Heart right ventricle (tissue), 16 donors: ENCODE measurements around the gene CRTC1. TPM values are rescaled to one million over a fixed set of nuclear protein-coding genes. Genes with fewer than 3 reads are reported as not detected.

Experiments used
- ATAC-seq, 8 donors: fragments of 200-7000 bp; cut with Tn5 transposase; one replicate each; pipeline ENCODE4 v1.9.1; 2020; ENCODE audit warnings: mild to moderate bottlenecking in 8 of 8, moderate library complexity in 8 of 8, moderate number of reproducible peaks in 1 of 8
- DNase-seq, 2 donors: peaks; one replicate each; pipeline ENCODE4 v3.0.0-alpha.2; 2020
- H3K27ac ChIP-seq, 10 donors: fragments of 200-600 bp; sonication (generic) in 2 of 10; one replicate each; pipeline versions ENCODE4 v1.5.0 to v1.8.0; 2020 to 2022; ENCODE audit warnings: mild to moderate bottlenecking in 3 of 10
- H3K27me3 ChIP-seq, 7 donors: fragments of 200-600 bp; one replicate each; pipeline ENCODE4 v1.8.0; 2021 to 2022; ENCODE audit warnings: mild to moderate bottlenecking in 2 of 7
- H3K36me3 ChIP-seq, 9 donors: fragments of 200-600 bp; sonication (generic) in 1 of 9; one replicate each; pipeline versions ENCODE4 v1.5.0 to v1.8.0; 2020 to 2022; ENCODE audit warnings: mild to moderate bottlenecking in 2 of 9
- H3K4me1 ChIP-seq, 9 donors: fragments of 200-600 bp; sonication (generic) in 1 of 9; one replicate each; pipeline versions ENCODE4 v1.5.0 to v1.8.0; 2020 to 2022; ENCODE audit warnings: mild to moderate bottlenecking in 4 of 9
- H3K4me3 ChIP-seq, 10 donors: fragments of 200-600 bp; sonication (generic) in 2 of 10; one replicate each; pipeline versions ENCODE4 v1.5.0 to v1.8.0; 2020 to 2022; ENCODE audit warnings: mild to moderate bottlenecking in 7 of 10, moderate library complexity in 2 of 10
- H3K9me3 ChIP-seq, 11 donors: fragments of 200-600 bp in 10 of 11; sonication (generic) in 2 of 11; one replicate each; pipeline versions ENCODE4 v1.5.0 to v1.8.0; 2013 to 2022; ENCODE audit warnings: mild to moderate bottlenecking in 2 of 11, control low read depth in 1 of 11, moderate library complexity in 1 of 11
- WGBS, 2 donors: extraction: QIAGEN DNeasy Blood & Tissue Kit; methylation state at CpG; one replicate each; pipeline ENCODE4 v1.1.7; 2013; ENCODE audit warnings: inconsistent platforms in 1 of 2; 5-methylcytosine and 5-hydroxymethylcytosine counted together
- intact Hi-C, 10 donors: fragments of 100-400 bp; cut with DNase I; formaldehyde crosslinking; loops; one replicate each; pipeline versions ENCODE4 v1.11.1 to v1.14.2; 2022
- polyA plus RNA-seq, 2 donors: library from polyadenylated mRNA; stranded (reverse); fragments of 200-250 nt; gene quantifications; one replicate each; pipeline ENCODE4 v1.2.3, GENCODE V29; 2013
- total RNA-seq, 10 donors: library from RNA; stranded (reverse); fragmentation: NEBNext Ultra II Directional in 3 of 10; extraction: Animal tissue kit (Norgen Biotek cat#: 25700) in 3 of 10; gene quantifications; one replicate each; pipeline versions ENCODE4 v1.2.1 to v1.2.4, GENCODE V29; 2021 to 2023
- TF ChIP-seq, protein P1 (sequence below), 9 donors: fragments of 200-600 bp; sonication (generic) in 2 of 9; IDR thresholded peaks; one replicate each; pipeline versions ENCODE4 v1.5.0 to v1.8.0; 2021 to 2022; ENCODE audit warnings: antibody characterized with exemption in 9 of 9, mild to moderate bottlenecking in 5 of 9, moderate library complexity in 1 of 9
- donor health status: Arrhythmogenic right ventricular cardiomyopathy.
- donor health status: ischemic (EF 13 %, LVEDD 7.1; RV severe dilation, severe dysfunction).
- donor health status: healthy with polysubstance abuse.
- donor health status: DM: no; HTN: yes; CAD: no.
- donor health status: DM: no; HTN: no; CAD: no.
- donor health status: ischemic (EF 25% LVEDD 6.9; RV normal size, moderate dysfunction).
- donor health status: ischemic (EF 25% LVEDD 5.7; RV mildly dilated, moderate dysfunction).
- donor health status: healthy.
- donor health status: DM: yes; HTN: yes; CAD: no.
- donor health status: Ischemic cardiomyopathy.
- donor health status: ischemic (EF 35%, LVEDD 5.7; RV mildly dilated, moderate dysfunction).
- donor health status: nonischemic (EF 11% LVEDD 7.7; RV severe dilation, severe dysfunction).
- donor health status: DM: yes; HTN: yes; CAD: no.
- donor health status: PGD.
- donor health status: ischemic (EF 29% LVEDD 5.4; RV normal size, mild dysfunction).
- donor health status: nonischemic (EF 23%, LVEDD 6.1; RV moderate dilation, normal function).

The CRTC1 gene
- total and polyA plus RNA-seq, 12 donors = 3.2 to 11.8 (median 9.1) TPM

DNA sequence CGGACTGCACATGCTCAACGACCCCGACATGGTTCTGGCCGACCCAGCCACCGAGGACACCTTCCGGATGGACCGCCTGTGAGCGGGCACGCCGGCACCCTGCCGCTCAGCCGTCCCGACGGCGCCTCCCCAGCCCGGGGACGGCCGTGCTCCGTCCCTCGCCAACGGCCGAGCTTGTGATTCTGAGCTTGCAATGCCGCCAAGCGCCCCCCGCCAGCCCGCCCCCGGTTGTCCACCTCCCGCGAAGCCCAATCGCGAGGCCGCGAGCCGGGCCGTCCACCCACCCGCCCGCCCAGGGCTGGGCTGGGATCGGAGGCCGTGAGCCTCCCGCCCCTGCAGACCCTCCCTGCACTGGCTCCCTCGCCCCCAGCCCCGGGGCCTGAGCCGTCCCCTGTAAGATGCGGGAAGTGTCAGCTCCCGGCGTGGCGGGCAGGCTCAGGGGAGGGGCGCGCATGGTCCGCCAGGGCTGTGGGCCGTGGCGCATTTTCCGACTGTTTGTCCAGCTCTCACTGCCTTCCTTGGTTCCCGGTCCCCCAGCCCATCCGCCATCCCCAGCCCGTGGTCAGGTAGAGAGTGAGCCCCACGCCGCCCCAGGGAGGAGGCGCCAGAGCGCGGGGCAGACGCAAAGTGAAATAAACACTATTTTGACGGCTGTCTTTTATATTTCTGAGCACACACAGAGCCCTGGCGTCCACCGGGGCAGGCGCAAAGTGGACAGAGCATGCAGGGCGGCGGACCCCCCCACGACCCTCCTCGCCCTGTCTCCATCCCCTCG, 94.0 kb downstream of the CRTC1 start:
- Histone ChIP-seq H3K4me3 (peak overlapping the region in 2 of 10 donors; percentile 7 to 15), H3K4me1 (peaks cover 0 to 4% (median 0%) of the 10 kb centered on the region in 9 donors), H3K36me3 (no peaks in the 10 kb centered on the region), H3K9me3 (no peaks in the 10 kb centered on the region), H3K27me3 (peaks cover 0 to 42% (median 16%) of the 10 kb centered on the region in 7 donors), H3K27ac (no peak overlapping the region)
- DNase-seq = no peak
- TF ChIP-seq, protein P1, sequence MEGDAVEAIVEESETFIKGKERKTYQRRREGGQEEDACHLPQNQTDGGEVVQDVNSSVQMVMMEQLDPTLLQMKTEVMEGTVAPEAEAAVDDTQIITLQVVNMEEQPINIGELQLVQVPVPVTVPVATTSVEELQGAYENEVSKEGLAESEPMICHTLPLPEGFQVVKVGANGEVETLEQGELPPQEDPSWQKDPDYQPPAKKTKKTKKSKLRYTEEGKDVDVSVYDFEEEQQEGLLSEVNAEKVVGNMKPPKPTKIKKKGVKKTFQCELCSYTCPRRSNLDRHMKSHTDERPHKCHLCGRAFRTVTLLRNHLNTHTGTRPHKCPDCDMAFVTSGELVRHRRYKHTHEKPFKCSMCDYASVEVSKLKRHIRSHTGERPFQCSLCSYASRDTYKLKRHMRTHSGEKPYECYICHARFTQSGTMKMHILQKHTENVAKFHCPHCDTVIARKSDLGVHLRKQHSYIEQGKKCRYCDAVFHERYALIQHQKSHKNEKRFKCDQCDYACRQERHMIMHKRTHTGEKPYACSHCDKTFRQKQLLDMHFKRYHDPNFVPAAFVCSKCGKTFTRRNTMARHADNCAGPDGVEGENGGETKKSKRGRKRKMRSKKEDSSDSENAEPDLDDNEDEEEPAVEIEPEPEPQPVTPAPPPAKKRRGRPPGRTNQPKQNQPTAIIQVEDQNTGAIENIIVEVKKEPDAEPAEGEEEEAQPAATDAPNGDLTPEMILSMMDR (IDR thresholded peaks at IDR 0.05) = no peak
- WGBS, 2 donors = 47 to 72% methylated on average over 59 to 71 of the region's 71 CpGs
- peak in 2 of 8 donors; percentile 11 to 18 for ATAC-seq
- intact Hi-C loops = no loop called here

DNA sequence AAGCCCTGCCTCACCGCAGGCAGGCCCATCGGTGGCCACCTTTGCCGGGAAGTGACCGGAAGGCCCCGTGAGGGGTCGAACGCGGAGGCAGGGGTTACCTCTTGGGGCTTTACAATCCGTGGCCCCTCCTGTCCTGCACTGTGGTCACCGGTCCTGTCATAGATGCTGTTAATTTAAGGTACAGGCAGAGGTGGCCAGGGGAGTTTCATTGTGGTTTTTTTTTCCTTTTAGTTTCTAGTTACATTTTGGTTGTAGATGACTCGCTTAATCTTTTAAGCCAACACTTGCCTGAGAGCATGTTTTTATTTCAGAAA, 94.6 kb downstream of the CRTC1 start:
- H3K36me3 ChIP-seq = no peaks in the 10 kb centered on the region
- H3K4me3 ChIP-seq = peak overlapping the region in 2 of 10 donors; percentile 7 to 15
- intact Hi-C loops = no loop called here
- peaks cover 0 to 42% (median 16%) of the 10 kb centered on the region in 7 donors for H3K27me3 ChIP-seq
- H3K27ac ChIP-seq = no peak overlapping the region
- ATAC-seq = no peak
- peaks cover 0 to 4% (median 0%) of the 10 kb centered on the region in 9 donors for H3K4me1 ChIP-seq
- H3K9me3 ChIP-seq = no peaks in the 10 kb centered on the region
- TF ChIP-seq, protein P1 (IDR thresholded peaks at IDR 0.05) = no peak
- 56 to 82% methylated on average over 11 of the region's 11 CpGs for WGBS, 2 donors
- no peak for DNase-seq

DNA sequence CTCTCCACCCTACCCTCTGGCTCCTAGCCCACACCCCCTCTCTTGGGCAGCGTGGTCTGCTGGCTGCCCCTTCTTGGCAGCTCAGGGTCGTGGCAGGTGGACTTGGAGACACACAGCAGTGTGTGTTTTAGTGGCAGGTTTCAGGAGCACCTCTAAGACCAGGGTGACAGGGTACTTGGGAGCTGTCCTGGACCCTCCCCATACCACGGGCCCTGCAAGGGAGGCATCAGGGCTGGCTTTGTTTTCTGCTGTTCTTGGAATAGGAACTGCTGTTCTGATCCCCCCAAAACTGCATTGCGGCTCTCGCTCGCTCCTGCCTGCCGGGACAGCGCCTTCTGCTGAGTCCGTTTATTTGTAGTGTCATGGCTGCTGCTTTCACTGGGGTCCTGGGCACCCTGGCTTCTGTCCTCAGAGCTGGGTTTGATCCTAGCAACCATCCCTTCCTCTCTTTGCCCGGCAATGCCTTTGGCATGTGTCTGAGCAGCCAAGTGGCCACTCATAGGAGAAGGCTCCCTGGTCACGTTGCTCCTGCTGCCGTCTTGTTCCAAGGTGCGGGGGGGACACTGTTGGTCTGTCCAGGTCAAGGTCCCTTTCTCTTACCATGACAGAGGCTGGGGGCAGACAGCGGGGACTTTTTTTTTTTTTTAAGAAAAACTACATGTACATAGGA, 95.5 kb downstream of the CRTC1 start:
- H3K4me1 ChIP-seq = peaks cover 0 to 4% (median 0%) of the 10 kb centered on the region in 9 donors
- intact Hi-C loops = no loop called here
- peaks cover 0 to 42% (median 16%) of the 10 kb centered on the region in 7 donors for H3K27me3 ChIP-seq
- DNase-seq (no peak), ATAC-seq (no peak)
- no peaks in the 10 kb centered on the region for H3K9me3 ChIP-seq
- 81 to 87% methylated on average over 14 of the region's 14 CpGs for WGBS, 2 donors
- H3K27ac ChIP-seq = no peak overlapping the region
- no peak overlapping the region for H3K4me3 ChIP-seq
- H3K36me3 ChIP-seq = no peaks in the 10 kb centered on the region
- TF ChIP-seq, protein P1 (IDR thresholded peaks at IDR 0.05) = no peak

DNA sequence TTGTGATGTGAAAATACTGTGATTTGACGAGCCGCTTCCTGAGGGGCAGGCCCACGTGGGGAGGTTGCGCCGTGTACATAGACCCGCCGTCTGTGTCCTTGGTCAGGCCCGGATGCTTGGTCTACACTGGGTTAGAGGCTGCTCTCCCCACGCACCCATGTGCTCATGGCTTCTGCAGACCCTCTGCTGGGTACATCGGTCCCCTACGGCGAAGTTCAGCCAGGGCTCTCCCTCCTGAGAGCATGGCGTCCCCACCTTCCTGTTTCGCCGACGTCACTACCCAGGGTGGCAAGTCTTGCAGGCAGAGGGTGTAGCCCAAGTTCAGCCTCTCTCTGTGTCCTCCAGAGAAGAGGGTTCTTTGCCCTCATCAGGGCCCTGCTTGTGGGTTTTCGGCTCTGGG, 96.6 kb downstream of the CRTC1 start:
- H3K4me3 ChIP-seq = no peak overlapping the region
- intact Hi-C loops = no loop called here
- H3K4me1 ChIP-seq = peaks cover 0 to 4% (median 0%) of the 10 kb centered on the region in 9 donors
- TF ChIP-seq, protein P1 (IDR thresholded peaks at IDR 0.05) = no peak
- DNase-seq (no peak), ATAC-seq (no peak)
- H3K27me3 ChIP-seq = peaks cover 0 to 53% (median 16%) of the 10 kb centered on the region in 7 donors
- H3K36me3 ChIP-seq = no peaks in the 10 kb centered on the region
- H3K27ac ChIP-seq = no peak overlapping the region
- H3K9me3 ChIP-seq = no peaks in the 10 kb centered on the region
- WGBS, 2 donors = 80 to 89% methylated on average over 17 of the region's 17 CpGs
